H1 (cell line): ENCODE results near the gene SLC24A4. TPM values are rescaled to one million over a fixed set of nuclear protein-coding genes. Genes with fewer than 3 reads are reported as not detected.

ENCODE experiments used
- ATF2 ChIP-seq: IDR thresholded peaks from 2 replicates; pipeline ENCODE4 v1.6.1; 2012; ENCODE audit warnings: low read length, inconsistent platforms
- BCL11A ChIP-seq, 2 experiments: IDR thresholded peaks; one replicate each; pipeline ENCODE4 v1.6.1; 2011; ENCODE audit warnings: low read depth in 2 of 2, low read length in 2 of 2, mild to moderate bottlenecking in 2 of 2
- RBBP5 ChIP-seq: IDR thresholded peaks from 2 replicates; pipeline ENCODE4 v1.7.1; 2012; ENCODE audit warnings: low read depth, mild to moderate bottlenecking, inconsistent platforms, low read length, moderate library complexity, borderline replicate concordance
- polyA plus RNA-seq, 7 experiments: library from polyadenylated mRNA; depleted of rRNA in 3 of 7; stranded (reverse) in 5 of 7; unstranded in 2 of 7; fragments of >200 nt in 5 of 7; fragments of 200-250 nt in 2 of 7; gene quantifications; 1 replicate in 5 of 7; 2 replicates in 1 of 7; 4 replicates in 1 of 7; pipeline versions ENCODE4 v1.2.1 to v1.2.3, GENCODE V29; 2011 to 2013; ENCODE audit warnings: missing spikeins in 2 of 7, mixed read lengths in 2 of 7
- total RNA-seq: library from RNA; stranded (reverse); fragmentation: NEBNext Ultra II Directional; extraction: Animal tissue kit (Norgen Biotek cat#: 25700); gene quantifications from 2 replicates; pipeline ENCODE4 v1.2.1, GENCODE V29; 2021

SLC24A4 gene
- total and polyA plus RNA-seq, 2 of the 8 experiments (the other 6 are each of a cell fraction or from before 2014, with no cell fraction given): 0.27 to 0.89 TPM

GRCh38 chr14:92497391-92497790 lies 174.4 kb downstream of the SLC24A4 start (continued):
- no peak for TF ChIP-seq ATF2
- no peak for TF ChIP-seq RBBP5
- TF ChIP-seq BCL11A (IDR thresholded peaks at IDR 0.05; ENCODE audit: low read depth in 2 of 2, low read length in 2 of 2): no peak
